ENCODE measurements around the gene PHF11. TPM values are rescaled to one million over a fixed set of nuclear protein-coding genes. Genes with fewer than 3 reads are reported as not detected.

Gene PHF11
- polyA plus RNA-seq (2012; rRNA removed) = 3.0 and 3.4 TPM in 2 replicates
- 2.2 and 2.3 TPM in 2 replicates for polyA plus RNA-seq (2012; cell fraction: cytosol; rRNA removed)
- polyA plus RNA-seq (2012; cell fraction: nucleus; rRNA removed) = 8.3 and 12.6 TPM in 2 replicates

GRCh38 chr13:49495783-49496762 lies at the start of gene PHF11:
Gene PHF11, plus strand, starts transcription at chr13:49495953. Its CDS starts 49 bp downstream, at chr13:49496002.
- Histone ChIP-seq H3K4me1 (ENCODE audit: control insufficient read depth in 1 of 2, insufficient read depth in 2 of 2, low read depth in 1 of 2, low read length in 1 of 2) (no peaks in the 10 kb centered on the region; a peak in 1 of 4 replicates), H3K27me3 (ENCODE audit: insufficient read depth) (no peaks in the 10 kb centered on the region), H3K36me3 (replicated peaks in 1 of 2; ENCODE audit: control insufficient read depth in 1 of 2, insufficient read depth in 2 of 2, low read length in 1 of 2) (peaks cover 0 to 4% of the 10 kb centered on the region in 2 experiments), H3K4me2 (peak within 1 kb of the TSS; percentile 59), H3K79me2 (ENCODE audit: insufficient read depth) (no peaks in the 10 kb centered on the region), H3F3A (replicated peaks; ENCODE audit: insufficient read depth) (peaks cover 21% of the 10 kb centered on the region), H3K27ac (ENCODE audit: low read depth in 2 of 2, low read length in 1 of 2) (peak within 1 kb of the TSS in 1 of 2 experiments; percentile 44; a peak in 1 of 4 replicates), H3K9ac (peak within 1 kb of the TSS; percentile 53; the same call in 1 of the 2 replicates), H3K9me2 (no peaks in the 10 kb centered on the region), H2AFZ (ENCODE audit: low read depth) (peak within 1 kb of the TSS; percentile 87), H3K9me3 (no peaks in the 10 kb centered on the region), H4K20me1 (ENCODE audit: insufficient read depth) (no peaks in the 10 kb centered on the region), H3K4me3 (ENCODE audit: low read depth in 2 of 2, low read length in 1 of 2) (peak within 1 kb of the TSS; percentile 35 to 45; a peak in 3 of 4 replicates)
- TF ChIP-seq PBX3 (IDR thresholded peaks at IDR 0.05) (no peak), TCF12 (IDR thresholded peaks at IDR 0.05) (no peak), RFX5 (IDR thresholded peaks at IDR 0.05; ENCODE audit: low read length) (no peak), ELF1 (IDR thresholded peaks at IDR 0.05) (peak; percentile 75), GATA2 (CRISPR knock-in tag; IDR thresholded peaks at IDR 0.05) (no peak), FOSL2 (IDR thresholded peaks at IDR 0.05; ENCODE audit: borderline replicate concordance, low read depth) (no peak), EZH2phosphoT487 (IDR thresholded peaks at IDR 0.05; ENCODE audit: borderline replicate concordance, low read depth) (no peak)
- ChIA-PET POLR2A (interaction anchor here (0.6 kb wide), 1 partner anchor 82 kb away, joined by 3 read pairs; no protein-coding TSS in a partner anchor), CTCF (interaction anchor here (0.8 kb wide), 1 partner anchor 29 kb away, joined by 3 read pairs; no protein-coding TSS in a partner anchor)
- peak; percentile 57 for DNase-seq
- 81% methylated on average over 44 of the region's 71 CpGs for WGBS (ENCODE audit: low lambda C conversion rate)

- no peak overlapping the region for H3K4me3 ChIP-seq (ENCODE audit: low read depth in 2 of 2, low read length in 1 of 2)
These were observed 49.3 kb upstream of the PHF11 start for GRCh38 chr13:49446473-49446872.

More at GRCh38 chr13:49446473-49446872, 49.3 kb upstream of the PHF11 start:
- H3F3A ChIP-seq (replicated peaks; ENCODE audit: insufficient read depth) = peaks cover 24% of the 10 kb centered on the region
- H3K9me3 ChIP-seq = no peaks in the 10 kb centered on the region
- TF ChIP-seq EP300 (IDR thresholded peaks at IDR 0.05; ENCODE audit: borderline replicate concordance in 1 of 2, low read depth in 1 of 2, low read length in 1 of 2) = no peak
- TF ChIP-seq SMC3 (IDR thresholded peaks at IDR 0.05; ENCODE audit: low read depth, low read length) = no peak
- no peak for TF ChIP-seq ELF1 (IDR thresholded peaks at IDR 0.05)
- TF ChIP-seq POLR2AphosphoS5 (IDR thresholded peaks at IDR 0.05; ENCODE audit: low read depth, low read length) = no peak
- no peak for TF ChIP-seq YY1 (IDR thresholded peaks at IDR 0.05; ENCODE audit: low read depth)
- no peak for TF ChIP-seq CTCF (IDR thresholded peaks at IDR 0.05)
- TF ChIP-seq USF1 (IDR thresholded peaks at IDR 0.05; ENCODE audit: borderline replicate concordance, low read depth) = no peak
- TF ChIP-seq JUND (IDR thresholded peaks at IDR 0.05) = no peak
- no peak for TF ChIP-seq FOXJ3 (CRISPR knock-in tag; IDR thresholded peaks at IDR 0.05)
- TF ChIP-seq FOXM1 (IDR thresholded peaks at IDR 0.05; ENCODE audit: low read depth) = no peak
- no peak for TF ChIP-seq MAX (IDR thresholded peaks at IDR 0.05; ENCODE audit: low read depth)
- no peak for TF ChIP-seq TAF1 (IDR thresholded peaks at IDR 0.05; ENCODE audit: borderline replicate concordance, low read depth, low read length)
- TF ChIP-seq RCOR1 (IDR thresholded peaks at IDR 0.05; ENCODE audit: low read length) = no peak
- TF ChIP-seq MEF2A (IDR thresholded peaks at IDR 0.05; ENCODE audit: borderline replicate concordance, low read depth) = no peak
- H4K20me1 ChIP-seq (ENCODE audit: insufficient read depth) = no peaks in the 10 kb centered on the region
- H3K4me1 ChIP-seq (ENCODE audit: control insufficient read depth in 1 of 2, insufficient read depth in 2 of 2, low read depth in 1 of 2, low read length in 1 of 2) = peaks cover 0 to 3% of the 10 kb centered on the region in 2 experiments; a peak in 2 of 4 replicates
- no peaks in the 10 kb centered on the region for H3K9me2 ChIP-seq
- no peak overlapping the region for H3K27ac ChIP-seq (ENCODE audit: low read depth in 2 of 2, low read length in 1 of 2)
- POLR2A ChIA-PET = no interaction called here
- no peaks in the 10 kb centered on the region for H3K27me3 ChIP-seq (ENCODE audit: insufficient read depth)
- no peak overlapping the region for H3K4me2 ChIP-seq
- no peak for DNase-seq
- no peak overlapping the region for H3K9ac ChIP-seq
- no peak overlapping the region for H2AFZ ChIP-seq (ENCODE audit: low read depth)
- CTCF ChIA-PET = no interaction called here
- peaks cover 60% of the 10 kb centered on the region for H3K79me2 ChIP-seq (ENCODE audit: insufficient read depth)
- no peaks in the 10 kb centered on the region for H3K36me3 ChIP-seq (replicated peaks in 1 of 2; ENCODE audit: control insufficient read depth in 1 of 2, insufficient read depth in 2 of 2, low read length in 1 of 2)
